Renal cortical epithelial cell (primary cell): Measurements from ENCODE around the gene CTDP1. TPM values are rescaled to one million over a fixed set of nuclear protein-coding genes. Genes with fewer than 3 reads are reported as not detected.
A peak's percentile ranks its signal among the peaks of the same experiment; 100 is the strongest.
"Not testable (repeated sequence)": the region's sequence is repeated elsewhere in the genome, so short reads cannot be mapped to it uniquely, and the experiment has no call there.

Experiments
- DNase-seq: peaks from one replicate; pipeline ENCODE4 v3.0.0-alpha.2; 2011; ENCODE audit warnings: low read depth
- total RNA-seq: library from RNA; depleted of rRNA; stranded (reverse); fragments of >200 nt; gene quantifications from 2 replicates; pipeline ENCODE4 v1.2.3, GENCODE V29; 2014

The CTDP1 gene
- total RNA-seq, 1 donor from 2014 or later, result 36.1 TPM

DNA sequence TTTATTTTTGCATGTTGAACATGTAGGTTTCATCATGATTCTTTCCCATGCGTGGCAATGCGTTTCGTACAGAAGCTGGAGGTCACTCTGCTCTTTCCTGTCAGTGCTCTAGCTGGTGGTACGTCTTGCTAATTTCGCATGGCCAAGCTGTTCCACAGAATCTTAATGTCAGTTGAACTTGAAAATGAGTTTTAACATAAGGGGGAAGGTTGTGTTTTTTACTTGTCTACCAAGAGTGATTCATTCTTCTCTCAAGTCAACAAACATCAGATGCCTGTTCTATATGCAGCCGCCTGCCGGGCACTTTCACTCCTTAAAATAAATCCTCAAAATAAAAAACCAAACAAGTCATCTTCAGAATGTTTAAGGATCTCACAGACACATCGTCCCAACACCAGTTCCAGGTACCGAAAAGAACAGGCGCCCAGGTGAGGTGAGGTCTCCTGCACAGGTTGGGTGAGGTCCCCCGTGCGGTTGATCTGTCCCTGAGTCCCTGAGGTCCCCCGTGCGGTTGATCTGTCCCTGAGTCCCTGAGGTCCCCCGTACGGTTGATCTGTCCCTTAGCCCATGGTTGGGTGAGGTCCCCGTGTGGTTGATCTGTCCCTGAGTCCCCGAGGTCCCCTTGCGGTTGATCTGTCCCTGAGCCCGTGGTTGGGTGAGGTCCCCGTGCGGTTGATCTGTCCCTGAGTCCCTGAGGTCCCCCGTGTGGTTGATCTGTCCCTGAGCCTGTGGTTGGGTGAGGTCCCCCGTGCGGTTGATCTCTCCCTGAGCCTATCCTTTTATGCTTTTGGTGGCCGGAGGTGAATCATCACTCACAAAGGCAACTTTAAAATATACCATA lies 61.1 kb downstream of the CTDP1 start:
- DNase-seq, result no peak

DNA sequence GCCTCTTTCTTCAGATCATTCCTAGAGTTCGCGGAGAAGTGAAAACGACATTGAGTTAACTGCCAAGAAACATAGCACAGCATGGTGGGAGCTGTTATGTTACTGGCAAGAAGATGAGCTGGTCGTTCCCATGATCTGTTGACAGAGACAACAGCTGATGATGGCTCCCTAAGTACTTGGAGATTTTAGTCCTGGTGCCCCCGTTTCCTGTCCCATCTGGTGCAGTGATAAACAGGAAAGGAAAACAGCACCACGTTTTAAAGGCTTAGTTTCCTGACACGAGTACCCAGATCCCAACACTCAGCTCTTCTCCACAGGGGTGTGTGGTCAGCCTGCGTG lies 61.7 kb downstream of the CTDP1 start:
- no peak for DNase-seq

DNA sequence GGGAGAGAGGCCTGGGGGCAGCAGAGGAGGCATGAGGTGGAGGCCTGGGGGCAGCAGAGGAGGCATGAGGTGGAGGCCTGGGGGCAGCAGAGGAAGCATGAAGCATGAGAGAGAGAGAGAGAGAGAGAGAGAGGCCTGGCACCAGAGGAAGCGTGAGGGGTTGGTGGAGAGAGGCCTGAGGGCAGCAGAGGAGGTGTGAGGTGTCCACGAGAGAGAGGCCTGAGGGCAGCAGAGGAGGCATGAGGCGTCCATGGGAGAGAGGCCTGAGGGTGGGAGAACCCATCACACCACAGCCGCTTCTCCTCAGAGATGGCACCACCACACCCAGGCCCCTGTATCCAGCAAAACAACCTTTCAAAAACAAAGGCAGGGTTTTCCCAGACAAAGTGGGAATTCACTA lies 62.5 kb downstream of the CTDP1 start:
- DNase-seq, result no peak

DNA sequence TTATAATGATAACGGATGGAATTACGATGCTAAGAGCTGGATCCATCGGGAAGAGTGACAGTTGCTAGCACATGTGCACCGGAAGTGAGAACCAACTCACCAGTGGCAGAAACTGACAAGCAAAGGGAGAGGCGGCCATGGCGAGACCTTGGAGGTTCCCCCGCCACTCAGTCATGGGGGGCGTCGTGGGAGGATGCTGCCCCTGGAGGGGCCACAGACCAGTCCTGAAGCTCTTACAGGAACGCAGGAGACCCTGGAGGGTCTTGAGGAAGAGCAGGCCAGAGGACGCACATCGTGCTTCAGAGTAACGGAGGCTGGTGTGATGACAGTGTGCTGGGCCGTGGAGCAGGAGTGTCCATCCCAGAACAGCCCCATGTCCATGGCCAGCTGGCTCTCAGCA lies 65.0 kb downstream of the CTDP1 start:
- no peak for DNase-seq

DNA sequence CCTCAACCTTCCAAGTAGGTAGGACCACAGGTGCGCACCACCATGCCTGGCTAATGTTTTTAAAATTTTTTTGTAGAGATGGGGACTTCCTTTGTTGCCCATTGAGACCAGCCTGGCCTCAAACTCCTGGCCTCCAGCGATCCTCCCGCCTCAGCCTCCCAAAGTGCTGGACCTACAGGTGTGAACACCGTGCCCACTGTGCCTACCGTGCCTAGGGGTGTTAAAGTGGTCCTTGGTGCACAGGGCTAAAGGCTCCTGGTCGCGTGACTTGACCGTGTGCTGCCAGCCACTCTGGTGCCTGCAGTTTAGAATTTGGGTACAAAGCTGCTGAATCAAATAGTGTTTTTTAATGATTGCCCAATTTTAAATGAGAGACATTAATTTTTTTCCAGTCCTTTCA lies 67.1 kb downstream of the CTDP1 start:
- DNase-seq, result no peak

DNA sequence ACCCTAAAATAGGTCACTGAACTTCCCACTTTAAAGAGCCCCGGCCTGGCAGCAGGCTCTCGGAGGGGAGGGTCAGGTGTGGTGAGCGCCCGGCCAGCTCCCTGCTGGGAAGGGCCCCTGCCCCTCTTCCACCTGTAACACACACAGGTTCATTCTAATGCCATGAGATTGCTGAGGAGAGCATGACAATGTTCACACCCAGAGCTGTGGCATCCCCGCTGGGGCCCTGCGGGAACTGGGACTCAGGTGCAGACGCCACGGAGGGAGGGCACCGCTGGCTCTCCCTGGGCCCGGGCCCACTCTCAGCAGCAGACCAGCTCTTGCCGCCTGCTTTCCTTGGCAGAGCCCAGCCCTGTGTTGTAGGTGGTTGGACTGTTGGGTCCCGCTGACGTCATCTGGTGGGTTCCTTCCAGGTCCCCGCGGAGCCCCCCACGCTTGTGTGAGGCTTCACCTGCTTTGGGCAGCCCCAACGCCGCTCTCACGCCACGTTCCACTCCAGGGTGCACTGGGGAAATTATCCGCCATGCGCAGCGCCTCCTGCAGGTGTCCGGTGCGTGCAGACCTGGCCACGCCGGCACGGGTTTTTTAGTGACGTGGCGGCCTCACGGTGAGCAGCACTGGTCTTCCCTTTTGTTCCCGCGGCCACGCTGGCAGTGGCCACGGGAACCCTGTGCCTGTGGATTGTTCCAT lies 67.7 kb downstream of the CTDP1 start:
- no peak for DNase-seq

DNA sequence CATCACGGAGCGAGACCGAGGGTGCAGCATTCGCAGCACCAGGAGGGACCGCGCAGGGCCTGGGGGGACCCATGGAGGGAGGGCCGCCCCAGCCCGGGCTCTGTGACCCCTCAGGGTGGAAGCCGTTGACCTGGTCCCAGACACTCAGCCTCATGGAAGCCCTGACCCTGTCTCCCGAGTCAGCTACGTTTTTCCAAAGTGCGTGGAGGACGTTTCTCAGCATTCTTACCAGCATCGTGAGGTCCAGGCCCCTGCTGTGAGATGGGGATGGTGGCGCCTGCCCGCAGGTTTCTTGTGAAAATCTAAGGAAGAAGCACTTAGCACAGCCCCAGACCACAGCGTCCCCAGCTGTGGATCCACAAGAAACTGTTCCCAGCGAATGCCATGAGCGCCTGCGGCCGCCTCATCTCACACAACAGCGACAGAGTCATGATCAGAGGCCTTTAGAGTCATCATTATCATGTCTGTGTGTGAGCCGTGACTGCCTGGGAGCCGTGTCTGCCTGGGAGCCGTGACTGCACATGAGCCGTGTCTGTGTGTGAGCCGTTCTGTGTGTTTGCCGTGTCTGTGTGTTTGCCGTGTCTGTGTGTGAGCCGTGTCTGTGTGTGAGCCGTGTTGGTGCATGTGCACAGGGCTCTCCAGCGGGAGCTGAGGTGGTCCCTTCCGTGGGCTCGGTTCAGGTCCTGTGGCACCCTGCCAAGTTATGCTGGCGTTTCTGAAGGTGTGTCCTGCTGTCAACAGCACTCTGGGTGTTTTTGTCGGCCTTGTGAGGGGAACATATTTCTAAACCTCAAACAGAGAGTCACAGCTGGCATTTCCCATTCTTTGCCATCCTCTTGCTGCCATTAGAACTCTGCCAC lies 68.9 kb downstream of the CTDP1 start:
- no peak for DNase-seq

DNA sequence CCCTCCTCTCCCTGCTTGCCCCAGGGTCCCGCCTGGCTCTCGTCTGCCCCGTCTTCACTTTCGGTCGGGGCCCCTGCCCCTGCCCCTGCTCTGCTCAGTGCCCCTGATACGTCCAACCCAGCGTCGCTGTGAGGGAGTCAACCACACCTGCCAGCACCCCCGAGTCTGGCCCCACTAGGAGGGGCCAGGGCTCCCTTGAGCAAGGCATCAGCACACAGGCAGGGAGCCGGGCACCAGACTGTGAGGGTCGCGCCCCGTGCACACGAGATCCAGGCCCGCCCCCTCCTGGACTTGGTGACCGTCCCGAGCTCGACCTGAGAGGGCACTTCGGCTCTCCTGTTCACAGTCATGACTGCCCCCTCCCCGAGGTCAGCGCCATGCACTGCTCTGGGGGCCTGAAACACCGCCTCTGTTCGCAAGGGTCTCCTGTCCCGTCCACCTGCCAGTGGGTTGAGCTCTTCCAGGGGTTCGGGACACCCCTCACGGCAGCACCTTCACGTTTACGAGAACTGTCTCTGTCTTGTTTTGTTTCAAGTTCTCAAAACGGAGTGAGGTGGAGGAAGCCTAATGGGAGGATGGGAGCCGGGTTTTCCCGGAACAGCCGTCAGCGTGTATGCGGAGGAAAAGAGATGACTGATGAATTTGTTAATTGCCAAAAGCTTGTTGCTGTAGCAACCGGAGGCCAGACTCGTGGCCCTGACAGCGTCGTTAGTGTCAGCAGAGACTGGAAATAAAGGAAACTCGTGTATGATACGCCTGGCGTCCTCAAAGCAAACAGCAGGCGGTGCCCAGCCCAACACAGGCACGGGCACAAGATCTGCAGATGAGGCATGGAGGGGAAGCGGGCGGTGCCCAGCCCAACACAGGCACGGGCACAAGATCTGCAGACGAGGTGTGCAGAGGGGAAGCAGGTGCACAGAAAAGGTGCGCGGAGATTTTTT lies 69.9 kb downstream of the CTDP1 start:
- DNase-seq, result no peak

DNA sequence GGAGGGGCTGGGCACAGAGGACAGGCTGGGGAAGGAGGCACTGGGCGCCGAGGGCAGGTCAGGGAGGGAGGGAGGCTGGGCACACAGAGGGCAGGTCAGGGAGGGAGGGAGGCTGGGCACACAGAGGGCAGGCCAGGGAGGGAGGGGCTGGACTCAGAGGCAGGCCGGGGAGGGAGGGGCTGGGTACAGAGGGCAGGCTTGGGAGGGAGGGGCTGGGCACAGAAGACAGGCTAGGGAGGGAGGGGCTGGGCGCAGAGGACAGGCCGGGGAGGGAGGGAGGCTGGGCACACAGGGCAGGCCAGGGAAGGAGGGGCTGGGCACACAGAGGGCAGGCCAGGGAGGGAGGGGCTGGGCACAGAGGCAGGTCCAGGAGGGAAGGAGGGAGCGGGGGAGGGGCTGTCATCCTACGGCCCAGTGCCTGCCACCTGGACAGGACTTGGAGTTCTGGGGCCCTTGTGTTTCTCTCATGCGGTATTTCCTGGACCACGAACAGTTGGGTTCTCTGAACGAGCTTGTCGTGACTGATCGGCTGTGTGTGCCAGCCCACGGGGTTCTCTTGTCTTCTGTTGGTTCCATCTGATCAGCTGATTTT lies 71.5 kb downstream of the CTDP1 start:
- peak; percentile 3 for DNase-seq

DNA sequence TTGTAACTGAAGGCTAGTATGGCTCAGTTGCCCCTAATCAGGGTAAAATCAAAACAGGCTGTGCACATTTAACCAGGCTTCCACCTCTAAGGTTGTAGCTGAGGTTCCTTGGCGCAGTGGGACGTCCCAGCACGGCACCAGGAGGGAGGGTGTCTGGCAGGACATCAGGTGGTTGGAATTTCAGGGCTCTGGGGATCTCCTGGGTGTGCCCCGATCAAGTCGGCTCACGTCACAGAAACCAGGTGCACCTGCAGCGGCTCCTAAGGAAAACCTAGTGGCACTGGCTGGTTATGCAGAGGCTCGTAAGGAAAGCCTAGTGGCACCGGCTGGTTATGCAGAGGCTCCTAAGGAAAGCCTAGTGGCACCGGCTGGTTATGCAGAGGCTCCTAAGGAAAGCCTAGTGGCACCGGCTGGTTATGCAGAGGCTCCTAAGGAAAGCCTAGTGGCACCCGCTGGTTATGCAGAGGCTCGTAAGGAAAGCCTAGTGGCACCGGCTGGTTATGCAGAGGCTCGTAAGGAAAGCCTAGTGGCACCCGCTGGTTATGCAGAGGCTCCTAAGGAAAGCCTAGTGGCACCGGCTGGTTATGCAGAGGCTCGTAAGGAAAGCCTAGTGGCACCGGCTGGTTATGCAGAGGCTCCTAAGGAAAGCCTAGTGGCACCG lies 72.4 kb downstream of the CTDP1 start:
- not testable (repeated sequence) for DNase-seq

DNA sequence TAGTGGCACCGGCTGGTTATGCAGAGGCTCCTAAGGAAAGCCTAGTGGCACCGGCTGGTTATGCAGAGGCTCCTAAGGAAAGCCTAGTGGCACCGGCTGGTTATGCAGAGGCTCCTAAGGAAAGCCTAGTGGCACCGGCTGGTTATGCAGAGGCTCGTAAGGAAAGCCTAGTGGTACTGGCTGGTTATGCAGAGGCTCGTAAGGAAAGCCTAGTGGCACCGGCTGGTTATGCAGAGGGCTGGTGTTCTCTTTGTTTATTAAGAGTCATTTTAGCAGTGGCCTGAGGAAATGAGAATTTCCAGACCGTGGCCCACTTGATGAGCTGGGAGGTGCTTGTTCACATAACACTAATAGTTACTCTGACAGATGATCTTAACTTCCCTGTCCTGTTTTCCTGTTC lies 73.3 kb downstream of the CTDP1 start:
- not testable (repeated sequence) for DNase-seq

DNA sequence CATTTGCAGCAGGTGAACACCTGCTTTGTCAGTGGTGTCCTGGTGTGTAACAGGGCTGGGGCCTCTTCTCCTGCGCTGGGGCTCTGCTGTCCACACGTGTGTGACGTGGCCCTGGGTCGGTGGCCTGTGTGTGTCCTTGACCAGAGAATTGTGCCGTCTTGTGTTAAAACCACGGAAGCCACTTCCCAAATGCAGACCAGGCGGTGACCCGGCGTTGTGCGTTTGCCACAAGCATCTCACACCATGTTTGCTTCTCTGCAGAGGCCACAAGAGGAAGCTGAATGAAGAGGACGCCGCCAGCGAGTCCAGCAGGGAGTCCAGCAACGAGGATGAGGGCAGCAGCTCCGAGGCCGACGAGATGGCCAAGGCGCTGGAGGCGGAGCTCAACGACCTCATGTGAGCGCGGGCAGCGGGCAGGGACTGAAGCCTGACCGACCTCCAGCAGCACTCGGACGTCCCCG lies 73.8 kb downstream of the CTDP1 start:
- no peak for DNase-seq

DNA sequence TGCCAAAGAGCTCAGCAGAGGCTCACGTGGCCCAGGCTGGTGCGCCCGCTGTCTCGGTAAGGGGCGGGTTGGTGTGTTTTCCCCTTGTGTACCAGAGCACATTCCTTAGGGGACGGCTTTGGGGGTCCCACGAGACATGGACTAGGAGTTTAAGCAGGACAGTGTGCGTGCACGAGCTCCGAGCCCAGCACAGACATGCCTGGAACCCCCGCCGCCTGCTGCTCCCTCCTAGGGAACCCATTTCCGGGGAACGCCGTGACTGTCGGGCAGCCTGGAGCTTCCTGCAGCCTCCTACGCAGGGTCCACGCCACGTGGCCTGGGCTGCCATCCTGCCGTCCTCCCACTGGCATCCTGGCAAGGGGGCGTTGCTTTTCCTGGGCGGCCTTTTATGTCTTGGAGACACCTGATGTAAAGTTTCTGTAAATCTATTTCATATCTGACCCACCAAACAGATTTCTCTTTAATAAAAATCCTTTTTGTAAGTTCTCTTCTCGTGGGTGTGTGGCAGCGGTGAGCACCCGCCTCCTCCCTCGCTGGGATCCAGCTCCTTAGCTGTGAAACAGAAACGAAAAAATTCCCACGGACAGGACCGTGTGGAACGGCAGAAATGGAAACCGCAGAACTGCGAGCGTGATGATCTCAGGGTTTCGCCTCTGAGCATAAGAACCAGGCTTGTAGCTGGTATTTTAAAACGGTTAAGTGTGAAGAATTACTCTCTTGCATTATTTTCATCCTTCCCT lies 74.6 kb downstream of the CTDP1 start:
- no peak for DNase-seq

DNA sequence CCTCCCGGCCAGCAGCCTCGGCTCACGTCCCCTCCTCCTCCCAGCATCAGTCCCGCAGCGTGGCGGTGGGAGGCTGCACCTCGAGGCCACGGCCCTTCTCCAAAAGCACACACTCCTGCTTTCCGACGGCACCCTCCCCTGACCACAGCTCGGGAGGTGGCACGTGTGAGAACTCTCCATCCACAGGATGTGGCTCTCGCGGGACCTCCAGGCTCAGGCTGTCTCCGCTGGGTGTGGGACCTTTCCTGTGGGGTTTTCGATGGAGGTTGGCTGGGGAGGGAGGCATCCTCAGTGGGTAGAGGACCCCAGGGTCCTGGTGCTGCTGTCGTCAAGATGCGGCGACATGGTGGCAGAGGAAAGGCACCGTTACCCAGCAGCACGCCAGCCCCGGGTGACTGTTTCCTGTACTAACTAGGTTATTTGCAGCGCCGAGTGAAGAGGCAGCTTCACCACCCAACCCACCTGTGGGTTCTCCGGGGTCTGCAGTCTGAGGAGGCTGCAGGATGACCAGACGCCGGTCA lies 75.3 kb downstream of the CTDP1 start:
- DNase-seq, result no peak

DNA sequence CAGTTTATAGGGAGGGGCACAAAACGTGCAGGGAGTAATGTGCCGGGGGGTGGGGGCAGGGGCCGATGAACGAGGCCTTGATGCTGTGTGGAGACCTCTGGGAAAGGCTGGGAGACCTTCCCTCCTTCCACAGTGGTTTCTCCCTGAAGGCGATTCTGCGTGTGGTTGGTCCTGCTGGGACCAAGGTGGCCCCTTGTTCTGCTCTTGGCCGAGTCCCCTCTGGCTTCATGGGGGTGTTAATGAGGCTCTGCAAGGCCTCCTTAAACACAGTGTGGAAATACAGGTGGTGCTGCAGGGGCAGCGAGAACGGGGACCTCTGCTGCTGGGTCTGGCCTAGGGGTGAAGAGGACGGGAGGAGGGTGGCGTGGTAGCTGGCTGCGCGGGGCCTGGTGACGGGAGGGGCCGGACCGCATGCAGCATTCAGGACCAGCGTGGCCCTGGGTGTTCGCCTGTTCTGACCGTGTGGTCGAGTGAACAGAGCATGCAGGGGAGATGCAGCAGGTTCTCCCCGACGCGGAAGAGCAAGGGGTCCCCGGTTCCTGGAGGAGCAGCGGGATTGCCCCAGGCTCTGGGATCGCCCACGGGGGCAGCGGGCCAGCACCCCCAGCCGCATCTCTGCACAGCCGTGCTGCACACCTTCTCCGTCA lies 76.0 kb downstream of the CTDP1 start:
- DNase-seq, result no peak

DNA sequence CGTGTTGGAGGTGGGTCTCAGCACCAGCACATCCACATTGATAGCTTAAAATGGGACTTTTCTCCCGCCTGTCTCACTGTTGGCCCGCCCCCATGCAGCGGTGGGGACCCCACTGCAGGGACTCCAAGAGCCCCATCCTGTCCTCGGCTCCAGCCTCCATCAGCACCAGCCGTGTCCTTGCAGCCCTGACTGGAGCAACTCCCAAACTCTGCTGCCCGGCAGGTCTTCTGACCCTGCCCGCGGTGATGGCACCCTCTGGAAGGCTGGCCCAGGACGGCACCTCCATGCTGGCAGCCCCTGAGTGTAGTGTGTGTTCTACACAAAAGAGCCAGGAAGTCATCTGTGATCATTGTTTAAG lies 76.5 kb downstream of the CTDP1 start:
- no peak for DNase-seq

DNA sequence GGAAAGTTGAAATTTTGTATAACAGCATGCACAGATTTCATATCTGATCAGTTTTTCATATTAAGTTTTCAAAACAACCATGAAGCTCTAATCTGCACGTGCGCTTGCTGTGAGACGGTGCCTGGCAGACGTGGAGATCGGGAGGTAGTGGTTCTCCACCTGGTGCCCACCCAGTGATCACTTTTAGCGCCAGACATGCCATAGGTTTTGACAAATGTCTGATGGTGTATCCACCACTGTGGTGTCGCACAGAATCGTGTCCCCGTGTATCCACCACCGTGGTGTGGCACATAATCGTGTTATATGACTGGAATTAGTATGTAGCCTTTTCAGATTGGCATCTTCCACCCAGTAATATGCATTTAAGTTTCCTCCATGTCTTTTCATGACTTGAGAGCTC lies 77.2 kb downstream of the CTDP1 start:
- DNase-seq, result no peak

DNA sequence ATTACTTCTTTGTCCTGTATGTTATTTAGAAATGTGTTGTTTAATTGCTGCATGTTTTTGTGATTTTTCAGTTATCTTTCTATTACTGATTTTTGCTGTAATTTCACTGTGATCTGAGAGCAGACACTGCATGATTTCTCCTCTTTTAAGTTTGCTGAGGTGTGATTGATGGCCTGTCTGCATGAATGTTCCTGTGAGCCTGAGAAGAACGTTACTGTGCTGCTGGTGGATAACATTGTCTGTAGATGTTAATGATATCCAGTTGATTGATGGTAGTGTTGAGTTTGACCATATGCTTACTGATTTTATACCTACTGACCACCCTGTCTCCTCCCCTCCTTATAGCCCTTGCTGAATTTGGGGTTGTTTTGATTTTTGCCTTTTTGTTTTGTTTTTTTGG lies 80.7 kb downstream of the CTDP1 start:
- DNase-seq, result no peak

DNA sequence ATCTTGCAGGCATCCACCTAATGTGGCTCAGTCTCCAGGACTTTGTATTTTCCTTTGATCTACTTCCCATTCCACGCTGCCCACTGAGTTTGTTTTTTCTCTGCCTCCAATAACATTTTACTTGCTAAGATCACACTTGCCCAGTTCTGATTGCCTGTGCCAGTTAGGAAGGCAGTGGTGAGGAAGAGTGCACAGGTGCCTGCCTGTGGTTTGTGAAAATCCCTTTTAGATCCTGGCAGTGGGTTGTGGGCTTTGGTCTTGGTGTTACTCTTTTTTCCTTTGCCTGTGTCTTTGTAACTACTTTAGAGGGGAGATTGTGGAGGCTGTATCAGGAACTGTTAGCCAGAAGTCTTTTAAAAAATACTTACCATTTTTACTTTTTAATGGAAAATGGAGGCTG lies 81.3 kb downstream of the CTDP1 start:
- DNase-seq, result no peak
